ENCODE measurements around the gene CA5A. TPM values are rescaled to one million over a fixed set of nuclear protein-coding genes. Genes with fewer than 3 reads are reported as not detected.

CA5A gene
- total and polyA plus RNA-seq, 2 of the 13 experiments (the other 11 are each of a cell fraction or from before 2014, with no cell fraction given), result 66.8 to 106 TPM

DNA sequence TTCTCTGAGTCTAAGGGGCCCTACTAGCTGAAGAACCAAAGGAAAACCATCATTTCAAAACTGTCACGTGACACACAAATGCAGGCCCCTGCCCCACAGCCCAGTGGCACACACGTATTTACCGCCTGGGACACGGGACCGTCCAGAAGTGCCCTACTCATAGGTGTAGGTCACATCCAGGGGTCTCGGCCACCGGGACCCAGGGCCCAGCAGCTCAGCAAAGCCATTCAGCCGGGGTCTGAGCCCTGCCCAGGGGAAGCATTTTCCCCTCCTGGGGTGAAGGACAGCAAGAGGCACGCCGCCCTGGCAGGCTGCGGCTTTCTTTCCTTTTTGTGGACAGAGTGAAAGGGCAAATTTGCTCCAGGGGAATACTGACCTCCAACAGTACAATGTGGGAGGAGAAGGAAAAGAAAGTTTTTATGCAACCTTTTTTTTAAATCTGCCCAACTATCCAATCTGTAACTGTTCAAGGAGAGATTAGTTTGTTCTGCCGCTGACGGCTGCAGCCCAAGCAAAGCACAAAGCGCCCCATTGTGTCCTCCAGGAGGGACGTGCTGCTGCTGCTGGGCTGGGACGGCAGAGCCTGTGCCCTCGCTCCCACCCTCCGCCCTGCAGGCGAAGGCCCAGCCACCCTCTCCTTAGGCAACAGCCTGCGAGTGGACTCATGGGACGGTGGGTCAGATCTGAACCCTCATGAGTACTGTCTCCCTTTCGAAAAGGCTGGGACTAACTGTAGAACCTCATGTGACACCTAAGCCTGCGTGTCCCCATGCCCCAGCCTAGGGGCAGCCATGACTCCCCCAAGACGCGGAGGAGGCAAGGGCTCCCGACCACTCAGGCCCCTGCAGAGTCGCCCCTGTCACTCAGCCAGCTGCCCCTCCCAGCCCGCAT, 88.3 kb downstream of the CA5A start (continued):
- TF ChIP-seq ZBTB21 (CRISPR knock-in tag; IDR thresholded peaks at IDR 0.05) (no peak), SP1 (IDR thresholded peaks at IDR 0.05) (no peak), SP1 (CRISPR knock-in tag; IDR thresholded peaks at IDR 0.05) (peak; percentile 13), ZNF777 (CRISPR knock-in tag; IDR thresholded peaks at IDR 0.05) (peak; percentile 75; the same call in 1 of the 2 replicates), FOXP1 (IDR thresholded peaks at IDR 0.05) (no peak), FOXP1 (CRISPR knock-in tag; IDR thresholded peaks at IDR 0.05) (peak; percentile 14; the same call in 1 of the 2 replicates), ZNF766 (CRISPR knock-in tag; IDR thresholded peaks at IDR 0.05; ENCODE audit: borderline replicate concordance) (0 out of 2 replicates have a peak, but pooled peaks have one; percentile 58), HOXA3 (CRISPR knock-in tag; IDR thresholded peaks at IDR 0.05) (peak; percentile 85), MAX (IDR thresholded peaks at IDR 0.05) (no peak), FOXK1 (CRISPR knock-in tag; IDR thresholded peaks at IDR 0.05; ENCODE audit: borderline replicate concordance, low read depth) (no peak), NFATC3 (CRISPR knock-in tag; IDR thresholded peaks at IDR 0.05) (peak; percentile 46; the same call in 1 of the 2 replicates), SYNCRIP (IDR thresholded peaks at IDR 0.05; ENCODE audit: insufficient read depth, low read depth, low read length) (no peak), ZFP90 (CRISPR knock-in tag; IDR thresholded peaks at IDR 0.05; ENCODE audit: borderline replicate concordance) (peak; percentile 76; the same call in 1 of the 2 replicates), ZNF275 (CRISPR knock-in tag; IDR thresholded peaks at IDR 0.05; ENCODE audit: borderline replicate concordance) (peak; percentile 66; the same call in 1 of the 2 replicates), TEF (CRISPR knock-in tag; IDR thresholded peaks at IDR 0.05) (peak; percentile 95), ZNF567 (CRISPR knock-in tag; IDR thresholded peaks at IDR 0.05; ENCODE audit: borderline replicate concordance) (peak; percentile 71; the same call in 1 of the 2 replicates), PTBP1 (IDR thresholded peaks at IDR 0.05; ENCODE audit: low read depth, low read length, poor library complexity, severe bottlenecking) (no peak), PAXIP1 (CRISPR knock-in tag; conservative IDR thresholded peaks at IDR 0.05) (peak; percentile 95), ZNF552 (CRISPR knock-in tag; IDR thresholded peaks at IDR 0.05; ENCODE audit: borderline replicate concordance) (no peak; the same call in 1 of the 2 replicates), KAT8 (CRISPR knock-in tag; IDR thresholded peaks at IDR 0.05) (peak; percentile 69), ZNF724P (CRISPR knock-in tag; IDR thresholded peaks at IDR 0.05; ENCODE audit: borderline replicate concordance) (no peak), DMAP1 (CRISPR knock-in tag; IDR thresholded peaks at IDR 0.05) (peak; percentile 74)
- TF ChIP-seq, protein P1, sequence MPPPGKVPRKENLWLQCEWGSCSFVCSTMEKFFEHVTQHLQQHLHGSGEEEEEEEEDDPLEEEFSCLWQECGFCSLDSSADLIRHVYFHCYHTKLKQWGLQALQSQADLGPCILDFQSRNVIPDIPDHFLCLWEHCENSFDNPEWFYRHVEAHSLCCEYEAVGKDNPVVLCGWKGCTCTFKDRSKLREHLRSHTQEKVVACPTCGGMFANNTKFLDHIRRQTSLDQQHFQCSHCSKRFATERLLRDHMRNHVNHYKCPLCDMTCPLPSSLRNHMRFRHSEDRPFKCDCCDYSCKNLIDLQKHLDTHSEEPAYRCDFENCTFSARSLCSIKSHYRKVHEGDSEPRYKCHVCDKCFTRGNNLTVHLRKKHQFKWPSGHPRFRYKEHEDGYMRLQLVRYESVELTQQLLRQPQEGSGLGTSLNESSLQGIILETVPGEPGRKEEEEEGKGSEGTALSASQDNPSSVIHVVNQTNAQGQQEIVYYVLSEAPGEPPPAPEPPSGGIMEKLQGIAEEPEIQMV (CRISPR knock-in tag; IDR thresholded peaks at IDR 0.05; ENCODE audit: low read depth), result peak; percentile 33
